GM23248 (cell line): ENCODE data around the gene BRME1. TPM values are rescaled to one million over a fixed set of nuclear protein-coding genes. Genes with fewer than 3 reads are reported as not detected.

ENCODE experiments used
- DNase-seq: peaks from one replicate; pipeline ENCODE4 v3.0.0-alpha.2; 2015
- H2AFZ ChIP-seq: fragments of 200-600 bp; sonication (generic); 2 replicates; pipeline ENCODE4 v1.6.1; 2016; ENCODE audit warnings: antibody characterized with exemption
- H3F3A ChIP-seq: fragments of 200-600 bp; sonication (generic); 2 replicates; pipeline ENCODE4 v1.6.1; 2016; ENCODE audit warnings: mild to moderate bottlenecking, antibody characterized with exemption, mixed run types; ENCODE audit not compliant: insufficient read depth
- H3K27ac ChIP-seq: fragments of 200-600 bp; sonication (generic); 2 replicates; pipeline ENCODE4 v1.5.1; 2016; ENCODE audit warnings: mild to moderate bottlenecking
- H3K27me3 ChIP-seq: fragments of 200-600 bp; sonication (generic); replicated peaks from 2 replicates; pipeline ENCODE4 v1.6.1; 2016; ENCODE audit warnings: mild to moderate bottlenecking; ENCODE audit not compliant: insufficient read depth
- H3K36me3 ChIP-seq: fragments of 200-600 bp; sonication (generic); 2 replicates; pipeline ENCODE4 v1.6.1; 2016; ENCODE audit warnings: low read depth, mild to moderate bottlenecking
- H3K4me1 ChIP-seq: fragments of 200-600 bp; sonication (generic); 2 replicates; pipeline ENCODE4 v1.6.1; 2016; ENCODE audit warnings: mild to moderate bottlenecking; ENCODE audit not compliant: insufficient read depth
- H3K4me2 ChIP-seq: fragments of 200-600 bp; sonication (generic); one replicate; pipeline ENCODE4 v1.6.1; 2016; ENCODE audit warnings: mild to moderate bottlenecking; ENCODE audit not compliant: unreplicated experiment
- H3K4me3 ChIP-seq: fragments of 200-600 bp; sonication (generic); 2 replicates; pipeline ENCODE4 v1.5.1; 2016; ENCODE audit warnings: mild to moderate bottlenecking
- H3K79me2 ChIP-seq: fragments of 200-600 bp; sonication (generic); 2 replicates; pipeline ENCODE4 v1.6.1; 2016; ENCODE audit warnings: mild to moderate bottlenecking; ENCODE audit not compliant: insufficient read depth
- H3K9ac ChIP-seq: fragments of 200-600 bp; sonication (generic); 2 replicates; pipeline ENCODE4 v1.6.1; 2016; ENCODE audit warnings: mild to moderate bottlenecking
- H3K9me2 ChIP-seq: fragments of 200-600 bp; sonication (generic); 2 replicates; pipeline ENCODE4 v1.6.1; 2016; ENCODE audit warnings: mixed run types, mild to moderate bottlenecking, moderate library complexity; ENCODE audit not compliant: insufficient read depth
- H3K9me3 ChIP-seq: fragments of 200-600 bp; sonication (generic); one replicate; pipeline ENCODE4 v1.6.1; 2017; ENCODE audit warnings: low read depth
- H4K20me1 ChIP-seq: fragments of 200-600 bp; sonication (generic); 2 replicates; pipeline ENCODE4 v1.6.0; 2016; ENCODE audit not compliant: insufficient read depth
- EZH2 ChIP-seq: fragments of 200-600 bp; sonication (generic); IDR thresholded peaks from 2 replicates; pipeline ENCODE4 v1.6.1; 2018; ENCODE audit warnings: antibody characterized with exemption, mild to moderate bottlenecking; ENCODE audit not compliant: insufficient read depth, poor library complexity, severe bottlenecking
- EZH2phosphoT487 ChIP-seq: fragments of 200-600 bp; sonication (generic); IDR thresholded peaks from 2 replicates; pipeline ENCODE4 v1.6.1; 2018; ENCODE audit warnings: antibody characterized with exemption, moderate library complexity, mild to moderate bottlenecking, low read depth; ENCODE audit not compliant: insufficient read depth
- WGBS, 2 experiments: methylation state at CpG; one replicate each; pipeline ENCODE4 v1.1.6; 2015 to 2017; ENCODE audit warnings: low lambda C conversion rate in 2 of 2, low coverage in 1 of 2; ENCODE audit errors: missing lambda C conversion rate in 2 of 2; 5-methylcytosine and 5-hydroxymethylcytosine counted together
- in situ Hi-C: fragments of 300-500 bp; cut with MboI; formaldehyde crosslinking; loops from 2 replicates; pipeline ENCODE4 v1.15.0; 2020
- polyA plus RNA-seq: library from polyadenylated mRNA; unstranded; fragments of >200 nt; fragmentation: Nextera tagmentation; extraction: Ambion mirVana; gene quantifications from 2 replicates; pipeline ENCODE4 v1.2.1, GENCODE V29; 2016
- total RNA-seq: library from RNA; depleted of rRNA; stranded (reverse); fragments of >200 nt; shearing (Covaris generic); gene quantifications from 2 replicates; pipeline ENCODE4 v1.2.3, GENCODE V29; 2014

The BRME1 gene
- total and polyA plus RNA-seq, 2 experiments from 2014 or later = 0.11 to 0.63 TPM

- H3F3A ChIP-seq = no peaks in the 10 kb centered on the region
- 92 to 94% methylated on average over 35 to 42 of the region's 42 CpGs for WGBS, 2 experiments
- in situ Hi-C loops = no loop called here
- no peak for TF ChIP-seq EZH2
- no peak for TF ChIP-seq EZH2phosphoT487
- no peaks in the 10 kb centered on the region for H3K27me3 ChIP-seq
- H2AFZ ChIP-seq = no peak overlapping the region
- H3K36me3 ChIP-seq = no peaks in the 10 kb centered on the region; the same call in 1 of the 2 replicates
- no peak overlapping the region for H3K4me2 ChIP-seq
- H4K20me1 ChIP-seq = no peaks in the 10 kb centered on the region
- no peaks in the 10 kb centered on the region for H3K4me1 ChIP-seq
- H3K9me3 ChIP-seq = no peaks in the 10 kb centered on the region
- no peak overlapping the region for H3K27ac ChIP-seq
- no peak overlapping the region for H3K9ac ChIP-seq
- H3K79me2 ChIP-seq = no peaks in the 10 kb centered on the region
- H3K9me2 ChIP-seq = no peaks in the 10 kb centered on the region
- H3K4me3 ChIP-seq = no peak overlapping the region
- DNase-seq = no peak
Measured at GRCh38 chr19:13932911-13933393, 27.0 kb upstream of the BRME1 start.

- no peak for DNase-seq
- Histone ChIP-seq H3F3A (no peaks in the 10 kb centered on the region), H3K4me3 (no peak overlapping the region), H3K4me2 (no peak overlapping the region), H2AFZ (no peak overlapping the region), H3K79me2 (no peaks in the 10 kb centered on the region), H3K9me2 (no peaks in the 10 kb centered on the region), H3K9ac (no peak overlapping the region), H3K9me3 (no peaks in the 10 kb centered on the region), H3K36me3 (no peaks in the 10 kb centered on the region; the same call in 1 of the 2 replicates), H3K27ac (no peak overlapping the region), H4K20me1 (no peaks in the 10 kb centered on the region), H3K27me3 (no peaks in the 10 kb centered on the region), H3K4me1 (no peaks in the 10 kb centered on the region)
- 96 to 97% methylated on average over 6 of the region's 6 CpGs for WGBS, 2 experiments
- in situ Hi-C loops = no loop called here
- no peak for TF ChIP-seq EZH2phosphoT487
- no peak for TF ChIP-seq EZH2
Measured at GRCh38 chr19:13932149-13932637, 26.3 kb upstream of the BRME1 start.

- Histone ChIP-seq H3K27me3 (no peaks in the 10 kb centered on the region), H3K9me2 (no peaks in the 10 kb centered on the region), H3K4me1 (no peaks in the 10 kb centered on the region), H2AFZ (no peak overlapping the region), H3K4me3 (no peak overlapping the region), H3K9ac (no peak overlapping the region), H3K9me3 (no peaks in the 10 kb centered on the region), H3K27ac (no peak overlapping the region), H3K4me2 (no peak overlapping the region), H3K36me3 (no peaks in the 10 kb centered on the region; the same call in 1 of the 2 replicates), H4K20me1 (no peaks in the 10 kb centered on the region), H3K79me2 (no peaks in the 10 kb centered on the region), H3F3A (no peaks in the 10 kb centered on the region)
- 65 to 66% methylated on average over 26 to 30 of the region's 30 CpGs for WGBS, 2 experiments
- in situ Hi-C loops = no loop called here
- TF ChIP-seq EZH2 (no peak), EZH2phosphoT487 (no peak)
- DNase-seq = no peak
Measured at GRCh38 chr19:13931391-13932148, 25.7 kb upstream of the BRME1 start.

GRCh38 chr19:13930402-13930801 is 24.5 kb upstream of the BRME1 start:
- H3K27me3 ChIP-seq = no peaks in the 10 kb centered on the region
- H4K20me1 ChIP-seq = no peaks in the 10 kb centered on the region
- H3K27ac ChIP-seq = no peak overlapping the region
- WGBS, 2 experiments = 91% methylated on average over 15 to 17 of the region's 17 CpGs
- H2AFZ ChIP-seq = no peak overlapping the region
- no peaks in the 10 kb centered on the region; the same call in 1 of the 2 replicates for H3K36me3 ChIP-seq
- no peaks in the 10 kb centered on the region for H3K79me2 ChIP-seq
- H3F3A ChIP-seq = no peaks in the 10 kb centered on the region
- H3K9me2 ChIP-seq = no peaks in the 10 kb centered on the region
- in situ Hi-C loops = no loop called here
- TF ChIP-seq EZH2 (no peak), EZH2phosphoT487 (no peak)
- no peak for DNase-seq
- H3K4me3 ChIP-seq = no peak overlapping the region
- H3K4me1 ChIP-seq = no peaks in the 10 kb centered on the region
- no peak overlapping the region for H3K9ac ChIP-seq
- H3K9me3 ChIP-seq = no peaks in the 10 kb centered on the region
- H3K4me2 ChIP-seq = no peak overlapping the region
